Left lung (tissue), 10 donors: ENCODE measurements around the gene ASXL3. TPM values are rescaled to one million over a fixed set of nuclear protein-coding genes. Genes with fewer than 3 reads are reported as not detected.

ENCODE experiments used
- ATAC-seq: fragments of 200-7000 bp; cut with Tn5 transposase; one replicate; pipeline ENCODE4 v1.9.1; 2020; ENCODE audit warnings: moderate library complexity
- DNase-seq, 4 donors: peaks; one replicate each; pipeline ENCODE4 v3.0.0-alpha.2; 2013 to 2020
- H3K27ac ChIP-seq, 2 donors: fragments of 200-600 bp; sonication (generic) in 1 of 2; one replicate each; pipeline versions ENCODE4 v1.5.0 to v1.8.0; 2020 to 2021
- H3K27me3 ChIP-seq, 2 donors: fragments of 200-600 bp; sonication (generic) in 1 of 2; one replicate each; pipeline versions ENCODE4 v1.5.0 to v1.8.0; 2020 to 2021
- H3K36me3 ChIP-seq, 2 donors: fragments of 200-600 bp; sonication (generic) in 1 of 2; one replicate each; pipeline versions ENCODE4 v1.5.0 to v1.8.0; 2020 to 2021
- H3K4me1 ChIP-seq, 2 donors: fragments of 200-600 bp; one replicate each; pipeline ENCODE4 v1.8.0; 2021
- H3K4me3 ChIP-seq, 2 donors: fragments of 200-600 bp; sonication (generic) in 1 of 2; one replicate each; pipeline versions ENCODE4 v1.5.0 to v1.8.0; 2020 to 2021; ENCODE audit warnings: mild to moderate bottlenecking in 1 of 2
- H3K9me3 ChIP-seq, 2 donors: fragments of 200-600 bp; sonication (generic) in 1 of 2; one replicate each; pipeline versions ENCODE4 v1.5.0 to v1.8.0; 2020 to 2021
- CTCF ChIP-seq, 2 donors: fragments of 200-600 bp; sonication (generic) in 1 of 2; IDR thresholded peaks; one replicate each; pipeline versions ENCODE4 v1.5.0 to v1.8.0; 2021; ENCODE audit warnings: antibody characterized with exemption in 2 of 2
- intact Hi-C, 2 donors: fragments of 100-400 bp; cut with DNase I; formaldehyde crosslinking; loops; one replicate each; pipeline versions ENCODE4 v1.11.2 to v1.14.2; 2022
- polyA plus RNA-seq, 6 donors: library from polyadenylated mRNA; unstranded; fragments of 120-200 nt; gene quantifications; one replicate each; pipeline ENCODE4 v1.2.1, GENCODE V29; 2013; ENCODE audit not compliant: insufficient read length in 6 of 6
- total RNA-seq, 2 donors: library from RNA; stranded (reverse); fragmentation: NEBNext Ultra II Directional; extraction: Animal tissue kit (Norgen Biotek cat#: 25700); gene quantifications; one replicate each; pipeline ENCODE4 v1.2.1, GENCODE V29; 2021
- donor health status: DM: no; HTN: yes; CAD: no.
- donor health status: DM: no; HTN: no; CAD: no.

Gene ASXL3
- total and polyA plus RNA-seq, 8 donors, result 1.5 to 12.9 (median 11.1) TPM

- no peaks in the 10 kb centered on the region for H3K36me3 ChIP-seq
- DNase-seq (no peak), ATAC-seq (no peak)
- H3K27ac ChIP-seq, result no peak overlapping the region
- H3K27me3 ChIP-seq, result no peaks in the 10 kb centered on the region
- H3K4me3 ChIP-seq, result no peak overlapping the region
- intact Hi-C loops, result no loop called here
- no peak for TF ChIP-seq CTCF (IDR thresholded peaks at IDR 0.05)
- H3K9me3 ChIP-seq, result no peaks in the 10 kb centered on the region
- H3K4me1 ChIP-seq, result no peaks in the 10 kb centered on the region
Observed at GRCh38 chr18:33673689-33674088, 95.7 kb downstream of the ASXL3 start.

GRCh38 chr18:33676593-33676992 is 98.6 kb downstream of the ASXL3 start:
- H3K9me3 ChIP-seq, result no peaks in the 10 kb centered on the region
- no peak overlapping the region for H3K27ac ChIP-seq
- no peaks in the 10 kb centered on the region for H3K4me1 ChIP-seq
- ATAC-seq (no peak), DNase-seq (no peak)
- H3K36me3 ChIP-seq, result no peaks in the 10 kb centered on the region
- H3K4me3 ChIP-seq, result no peak overlapping the region
- intact Hi-C loops, result no loop called here
- H3K27me3 ChIP-seq, result no peaks in the 10 kb centered on the region
- no peak for TF ChIP-seq CTCF (IDR thresholded peaks at IDR 0.05)

GRCh38 chr18:33677891-33678290 is 99.9 kb downstream of the ASXL3 start:
- Histone ChIP-seq H3K27ac (no peak overlapping the region), H3K4me1 (no peaks in the 10 kb centered on the region), H3K9me3 (no peaks in the 10 kb centered on the region), H3K27me3 (no peaks in the 10 kb centered on the region), H3K36me3 (no peaks in the 10 kb centered on the region), H3K4me3 (no peak overlapping the region)
- intact Hi-C loops, result no loop called here
- DNase-seq (no peak), ATAC-seq (no peak)
- TF ChIP-seq CTCF (IDR thresholded peaks at IDR 0.05), result no peak

- no peaks in the 10 kb centered on the region for H3K36me3 ChIP-seq
- intact Hi-C loops, result no loop called here
- H3K27me3 ChIP-seq, result no peaks in the 10 kb centered on the region
- H3K27ac ChIP-seq, result no peak overlapping the region
- no peak overlapping the region for H3K4me3 ChIP-seq
- no peak for TF ChIP-seq CTCF (IDR thresholded peaks at IDR 0.05)
- no peak for ATAC-seq
- DNase-seq, result no peak
- H3K9me3 ChIP-seq, result no peaks in the 10 kb centered on the region
- H3K4me1 ChIP-seq, result no peaks in the 10 kb centered on the region
Observed at GRCh38 chr18:33682436-33682835, 104.4 kb downstream of the ASXL3 start.

GRCh38 chr18:33694593-33694992 is 116.6 kb downstream of the ASXL3 start:
- H3K4me3 ChIP-seq, result no peak overlapping the region
- intact Hi-C loops, result no loop called here
- H3K4me1 ChIP-seq, result no peaks in the 10 kb centered on the region
- no peak for TF ChIP-seq CTCF (IDR thresholded peaks at IDR 0.05)
- DNase-seq (no peak), ATAC-seq (no peak)
- no peaks in the 10 kb centered on the region for H3K36me3 ChIP-seq
- H3K9me3 ChIP-seq, result peaks cover 0 to 2% of the 10 kb centered on the region in 2 donors
- no peak overlapping the region for H3K27ac ChIP-seq
- no peaks in the 10 kb centered on the region for H3K27me3 ChIP-seq
